Globus pallidus (tissue), 1 donor: ENCODE results near the gene GALNT17.
"Not testable (repeated sequence)": the region's sequence is repeated elsewhere in the genome, so short reads cannot be mapped to it uniquely, and the experiment has no call there.

ENCODE experiments used
- DNase-seq: peaks from one replicate; pipeline ENCODE4 v3.0.0-alpha.2; 2015; ENCODE audit warnings: low spot score

The GALNT17 gene

DNA sequence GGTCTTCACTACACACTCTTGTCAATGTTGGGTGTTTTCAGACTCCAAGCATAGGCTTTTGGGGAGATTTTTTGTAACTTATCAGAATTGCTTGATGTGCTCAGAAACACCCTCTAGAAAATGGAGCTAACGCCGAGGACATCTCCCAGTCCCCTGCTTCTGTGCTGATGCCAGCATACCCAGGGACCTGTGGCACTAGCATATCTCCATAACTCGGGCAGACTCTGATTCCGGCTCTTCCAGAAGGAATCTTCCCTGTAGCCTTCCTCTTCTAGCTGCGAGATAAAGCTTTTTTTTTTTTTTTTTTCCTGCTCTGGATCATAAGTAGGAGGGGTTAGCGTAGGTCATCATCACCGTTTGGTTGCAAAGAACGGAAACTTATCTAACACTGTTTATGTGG lies 434.4 kb downstream of the GALNT17 start:
- no peak for DNase-seq

- DNase-seq = no peak
Observed at GRCh38 chr7:71566991-71567390, 435.0 kb downstream of the GALNT17 start.

GRCh38 chr7:71574153-71574860 lies 442.4 kb downstream of the GALNT17 start:
- no peak for DNase-seq

GRCh38 chr7:71580027-71580426 lies 448.1 kb downstream of the GALNT17 start:
- DNase-seq = no peak

- no peak for DNase-seq
Observed at GRCh38 chr7:71584256-71584655, 452.3 kb downstream of the GALNT17 start.

DNA sequence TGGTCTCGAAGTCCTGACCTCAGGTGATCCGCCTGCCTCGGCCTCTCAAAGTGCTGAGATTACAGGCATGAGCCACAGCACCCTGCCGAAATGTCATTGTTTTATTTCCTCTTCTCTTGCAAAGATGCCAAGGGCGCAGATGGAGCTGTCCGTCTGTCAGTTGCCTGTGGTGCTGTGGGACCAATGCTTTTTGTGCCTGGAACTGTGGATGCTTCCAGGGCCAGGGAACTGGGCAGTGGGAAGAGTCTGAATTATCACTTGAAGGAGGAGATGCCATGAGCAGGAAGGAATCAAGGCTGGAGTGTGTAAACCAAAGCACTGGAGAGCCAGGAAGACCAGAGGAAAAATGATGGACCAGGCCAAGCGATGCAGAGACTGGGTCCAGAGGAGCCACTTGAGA lies 459.9 kb downstream of the GALNT17 start:
- no peak for DNase-seq

DNA sequence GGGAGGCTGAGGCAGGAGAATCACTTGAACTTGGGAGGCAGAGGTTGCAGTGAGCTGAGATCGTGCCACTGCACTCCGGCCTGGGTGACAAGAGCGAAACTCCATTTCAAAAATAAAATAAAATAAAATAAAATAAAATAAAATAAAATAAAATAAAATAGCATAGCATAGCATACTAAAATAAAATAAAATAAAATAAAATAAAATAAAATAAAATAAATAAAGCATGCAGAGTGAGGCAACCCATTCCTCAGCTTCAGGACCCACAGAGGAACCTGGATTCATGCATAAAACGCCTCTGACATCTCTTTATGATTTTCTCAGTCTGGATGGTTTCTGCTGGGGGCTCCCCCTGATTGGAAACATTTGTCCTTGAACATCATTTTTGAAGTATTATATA lies 460.4 kb downstream of the GALNT17 start:
- DNase-seq = not testable (repeated sequence)

DNA sequence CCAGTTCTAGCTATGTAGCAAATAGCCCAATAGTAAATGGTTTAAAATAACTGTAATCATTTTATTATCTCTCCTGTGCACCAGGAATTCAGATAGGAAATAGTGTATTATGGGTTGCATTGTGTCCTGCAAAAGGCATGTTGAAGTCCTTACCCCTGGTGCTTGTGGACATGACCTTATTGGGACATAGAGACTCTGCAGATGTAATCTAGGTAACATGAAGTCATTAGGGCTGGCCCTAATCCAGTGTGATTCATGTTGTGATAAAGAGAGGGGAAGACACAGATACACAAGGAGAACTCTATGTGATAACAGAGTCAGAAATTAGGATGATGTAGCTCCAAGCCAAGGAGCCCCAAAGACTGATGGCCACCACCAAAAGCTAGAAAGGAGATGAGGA lies 462.8 kb downstream of the GALNT17 start:
- no peak for DNase-seq

- no peak for DNase-seq
Observed at GRCh38 chr7:71595176-71595575, 463.2 kb downstream of the GALNT17 start.

DNA sequence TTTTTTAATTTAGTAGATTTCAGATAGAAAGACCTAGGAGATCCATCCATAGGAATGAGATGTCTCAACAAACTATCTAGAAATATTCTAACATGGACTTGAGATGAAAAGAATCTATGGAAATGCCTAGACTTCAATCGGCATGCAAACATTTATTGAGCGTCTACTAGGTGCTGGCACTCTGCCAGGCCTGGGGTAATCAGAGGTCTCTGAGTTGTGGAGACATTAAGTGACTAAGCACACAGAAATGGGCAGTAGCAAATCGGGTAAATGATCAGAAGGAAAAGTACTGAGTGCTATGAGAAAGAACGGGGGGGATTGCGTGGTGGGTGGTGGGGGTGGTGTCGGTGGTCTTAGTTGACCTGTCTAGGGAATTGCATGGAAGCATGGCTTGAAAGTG lies 466.6 kb downstream of the GALNT17 start:
- no peak for DNase-seq

- DNase-seq = no peak
Observed at GRCh38 chr7:71601851-71602250, 469.9 kb downstream of the GALNT17 start.

DNA sequence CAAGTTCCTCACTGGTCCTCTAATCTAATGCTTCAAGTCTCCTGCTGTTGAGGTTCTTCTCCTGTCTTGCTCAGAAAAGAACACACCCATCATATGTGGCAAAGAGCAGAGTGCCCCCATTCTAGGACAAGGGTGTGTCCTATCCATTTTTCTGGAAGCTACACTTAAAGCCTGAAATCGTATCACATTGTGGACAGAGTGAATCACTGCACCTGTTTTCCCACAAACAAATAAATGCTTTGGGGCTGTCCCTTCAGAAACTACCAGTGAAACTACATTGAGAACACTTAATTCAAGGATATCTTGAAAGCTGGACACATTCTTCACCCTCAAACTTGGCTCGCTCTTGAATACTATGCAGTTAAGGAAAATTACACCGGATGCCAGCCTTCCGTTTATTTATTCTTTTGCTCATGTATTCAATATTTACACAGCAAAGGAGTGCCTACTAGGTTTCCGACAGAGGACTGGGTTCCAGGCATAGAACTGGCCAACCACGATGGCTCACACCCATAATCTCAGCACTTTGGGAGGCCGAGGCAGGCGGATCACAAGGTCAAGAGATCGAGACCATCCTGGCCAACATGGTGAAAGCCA lies 473.0 kb downstream of the GALNT17 start:
- no peak for DNase-seq

DNA sequence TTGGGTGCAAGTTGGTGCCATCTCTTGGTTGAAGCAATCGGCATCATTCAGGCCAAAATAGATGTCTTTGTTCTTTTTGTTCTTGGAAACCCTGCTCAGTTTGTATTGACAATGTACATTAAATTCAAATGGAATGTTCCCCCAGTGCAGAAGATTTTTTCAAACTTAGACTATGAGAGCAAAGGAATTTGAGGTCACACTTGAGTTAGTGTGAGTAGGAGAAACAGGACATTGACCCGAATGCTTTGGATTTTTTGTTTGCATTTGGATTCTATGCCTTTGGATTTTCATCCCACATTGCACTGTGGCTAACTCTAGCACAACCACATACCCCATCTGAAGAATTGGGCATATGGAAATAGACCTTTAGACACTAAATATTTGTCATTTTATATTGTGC lies 480.0 kb downstream of the GALNT17 start:
- peak; percentile 18 for DNase-seq

DNA sequence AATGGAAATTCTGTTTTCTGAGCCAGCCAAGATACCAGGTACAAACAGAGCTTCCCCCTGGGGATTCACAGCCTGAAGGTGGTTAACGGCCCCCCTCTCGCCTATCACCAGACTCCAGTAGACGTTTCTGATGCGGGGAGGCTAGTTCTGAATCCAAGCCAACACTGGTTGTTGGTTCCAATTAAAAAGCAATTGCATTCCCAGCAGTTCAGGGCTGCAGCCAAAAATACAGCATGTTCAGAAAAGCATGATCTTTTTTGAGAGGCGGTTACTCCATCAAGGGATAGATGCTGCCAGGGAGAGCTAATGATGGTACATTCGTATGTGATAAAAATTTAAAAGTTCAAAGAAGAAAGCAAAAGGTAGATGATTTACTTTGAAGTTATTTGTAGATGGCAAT lies 481.0 kb downstream of the GALNT17 start:
- DNase-seq = no peak

- no peak for DNase-seq
Observed at GRCh38 chr7:71613313-71613712, 481.4 kb downstream of the GALNT17 start.

GRCh38 chr7:71615017-71615416 lies 483.1 kb downstream of the GALNT17 start:
- DNase-seq = no peak

GRCh38 chr7:71616217-71616616 lies 484.3 kb downstream of the GALNT17 start:
- DNase-seq = no peak

DNA sequence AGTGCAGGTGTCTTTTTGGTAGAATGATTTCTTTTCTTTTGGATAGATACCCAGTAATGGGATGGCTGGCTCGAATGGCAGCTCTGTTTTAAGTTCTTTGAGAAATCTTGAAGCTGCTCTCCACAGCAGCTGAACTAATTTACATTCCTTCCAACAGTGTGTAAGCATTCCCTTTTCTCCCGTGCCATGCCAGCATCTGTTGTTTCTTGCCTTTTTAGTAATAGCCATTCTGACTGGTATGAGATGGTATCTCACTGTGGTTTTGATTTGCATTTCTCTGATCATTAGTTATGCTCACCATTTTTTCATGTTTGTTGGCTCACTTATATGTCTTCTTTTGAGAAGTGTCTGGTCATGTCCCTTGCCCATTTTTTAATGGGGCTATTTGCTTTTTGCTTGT lies 486.3 kb downstream of the GALNT17 start:
- no peak for DNase-seq

- no peak for DNase-seq
Observed at GRCh38 chr7:71625545-71625944, 493.6 kb downstream of the GALNT17 start.

GRCh38 chr7:71626206-71626605 lies 494.3 kb downstream of the GALNT17 start:
- no peak for DNase-seq

DNA sequence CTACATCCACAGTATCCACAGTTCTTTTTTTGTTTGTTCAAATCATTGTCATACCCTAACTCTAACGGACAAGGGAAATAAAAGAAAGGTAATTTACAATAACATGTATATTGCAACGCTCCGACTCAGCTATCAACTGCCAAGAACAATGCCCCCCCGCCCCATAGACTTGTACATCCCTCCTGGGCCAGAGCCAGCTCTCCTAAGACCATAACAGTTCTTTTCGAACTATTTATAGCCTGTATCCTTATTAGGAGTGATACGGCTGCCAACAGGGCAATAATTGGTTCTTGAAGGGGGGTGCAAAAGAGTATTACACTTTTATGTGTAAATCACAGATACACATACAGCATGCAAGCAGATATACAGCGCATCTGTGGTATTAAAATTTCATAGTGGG lies 495.7 kb downstream of the GALNT17 start:
- DNase-seq = no peak

DNA sequence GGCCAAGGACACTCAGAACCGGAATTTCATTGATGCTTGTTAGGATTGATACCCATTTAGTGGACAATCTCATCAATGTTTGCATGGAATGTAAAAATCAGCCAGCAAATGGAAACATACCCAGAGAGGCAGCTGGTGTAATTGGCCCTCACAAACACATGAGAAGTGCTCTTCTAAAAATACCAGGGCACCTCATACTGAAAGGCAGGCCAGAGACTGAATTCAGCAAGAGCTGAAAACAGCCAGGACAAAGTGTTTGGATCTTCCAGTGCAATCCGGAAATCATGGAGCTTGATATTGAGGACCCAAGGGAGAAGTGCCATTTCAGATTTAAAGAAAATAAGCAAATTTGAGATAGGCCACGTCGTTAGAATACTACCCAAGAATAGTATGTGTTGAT lies 498.6 kb downstream of the GALNT17 start:
- DNase-seq = no peak

GRCh38 chr7:71633551-71634008 lies 501.6 kb downstream of the GALNT17 start:
- no peak for DNase-seq

DNA sequence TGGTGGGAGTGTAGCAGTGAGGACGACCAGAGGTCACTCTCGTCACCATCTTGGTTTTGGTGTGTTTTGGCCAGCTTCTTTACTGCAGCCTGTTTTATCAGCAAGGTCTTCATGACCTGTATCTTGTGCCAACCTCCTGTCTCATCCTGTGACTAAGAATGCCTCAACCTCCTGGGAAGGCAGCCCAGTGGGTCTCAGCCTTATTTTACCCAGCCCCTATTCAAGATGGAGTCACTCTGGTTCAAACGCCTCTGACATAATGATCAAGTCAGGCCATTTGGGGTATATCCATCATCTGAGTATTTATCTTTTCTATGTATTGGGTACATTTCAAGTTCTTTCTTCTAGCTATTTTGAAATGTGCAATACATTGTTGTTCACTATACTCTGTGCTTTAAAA lies 503.9 kb downstream of the GALNT17 start:
- not testable (repeated sequence) for DNase-seq
